ENCODE measurements around the gene NXNL2. TPM values are rescaled to one million over a fixed set of nuclear protein-coding genes. Genes with fewer than 3 reads are reported as not detected.

NXNL2 gene
- total RNA-seq, 1 experiment from 2014 or later: 0.86 TPM

- Histone ChIP-seq H4K20me1 (ENCODE audit: insufficient read depth) (no peaks in the 10 kb centered on the region), H3K9me3 (ENCODE audit: control insufficient read depth in 1 of 2, insufficient read depth in 1 of 2, low read depth in 1 of 2, low read length in 2 of 2) (no peaks in the 10 kb centered on the region), H2AFZ (ENCODE audit: low read depth, low read length, poor library complexity, severe bottlenecking) (no peak overlapping the region), H3K27me3 (ENCODE audit: insufficient read depth, low read length) (no peaks in the 10 kb centered on the region), H3K9ac (ENCODE audit: low read length) (no peak overlapping the region), H3K27ac (ENCODE audit: low read depth, low read length) (no peak overlapping the region), H3K79me2 (ENCODE audit: insufficient read depth, low read length) (no peaks in the 10 kb centered on the region), H3K4me2 (ENCODE audit: low read length) (no peak overlapping the region), H3K4me1 (ENCODE audit: control insufficient read depth in 1 of 2, insufficient read depth in 2 of 2, low read length in 2 of 2) (peaks cover 12 to 18% of the 10 kb centered on the region in 2 experiments), H3K36me3 (ENCODE audit: control insufficient read depth in 1 of 2, insufficient read depth in 2 of 2, low read length in 2 of 2) (no peaks in the 10 kb centered on the region), H3K9me2 (ENCODE audit: insufficient read depth) (no peaks in the 10 kb centered on the region), H3K4me3 (replicated peaks in 1 of 2; ENCODE audit: low read depth in 1 of 2, low read length in 2 of 2) (no peak overlapping the region)
- ATAC-seq: no peak
- ChIA-PET RAD21 (ENCODE audit: low non-redundant PET in 1 of 2, low total read pairs in 2 of 2, uncharacterized antibody in 2 of 2, unreplicated experiment in 2 of 2) (no interaction called here), CTCF (no interaction called here), POLR2A (no interaction called here)
- TF ChIP-seq POLR2AphosphoS5 (IDR thresholded peaks at IDR 0.05; ENCODE audit: low read depth, low read length): no peak
- TF ChIP-seq EZH2 (IDR thresholded peaks at IDR 0.05): no peak
- TF ChIP-seq SRF (IDR thresholded peaks at IDR 0.05; ENCODE audit: low read depth): no peak
- TF ChIP-seq REST (IDR thresholded peaks at IDR 0.05; ENCODE audit: low read depth): no peak
- no peak for TF ChIP-seq ZFX (IDR thresholded peaks at IDR 0.05)
- TF ChIP-seq ZNF274 (IDR thresholded peaks at IDR 0.05; ENCODE audit: low read depth, low read length): no peak
- TF ChIP-seq MAX (IDR thresholded peaks at IDR 0.05): no peak
- no peak for TF ChIP-seq POLR2A (IDR thresholded peaks at IDR 0.05; ENCODE audit: borderline replicate concordance, extremely low read depth, insufficient read depth, insufficient read length)
- no peak for TF ChIP-seq ATF3 (IDR thresholded peaks at IDR 0.05)
- no peak for TF ChIP-seq TCF7L2 (IDR thresholded peaks at IDR 0.05; ENCODE audit: borderline replicate concordance, extremely low read depth, insufficient read depth, insufficient read length)
- TF ChIP-seq SIN3A (IDR thresholded peaks at IDR 0.05; ENCODE audit: low read depth): no peak
- TF ChIP-seq CBX3 (IDR thresholded peaks at IDR 0.05; ENCODE audit: low read depth): no peak
- no peak for TF ChIP-seq SP1 (IDR thresholded peaks at IDR 0.05; ENCODE audit: low read depth)
- TF ChIP-seq RAD21 (IDR thresholded peaks at IDR 0.05; ENCODE audit: low read depth): no peak
- TF ChIP-seq EZH2phosphoT487 (IDR thresholded peaks at IDR 0.05; ENCODE audit: borderline replicate concordance): no peak
- no peak for TF ChIP-seq CEBPB (IDR thresholded peaks at IDR 0.05; ENCODE audit: low read depth)
- TF ChIP-seq ELF1 (IDR thresholded peaks at IDR 0.05; ENCODE audit: borderline replicate concordance, low read depth): no peak
- BruUV-seq (replicated peaks): no TSS peak
- intact Hi-C loops (cut with micrococcal nuclease): loop anchor here (10.0 kb wide), 1 partner anchor 144 kb away; no protein-coding TSS in a partner anchor
- no peak for DNase-seq (ENCODE audit: low read depth, low spot score)
These were observed 3.5 kb downstream of the NXNL2 start for GRCh38 chr9:88538311-88539085.

Data from HCT116 (cell line).